Measurements from ENCODE around the gene TECTA. TPM values are rescaled to one million over a fixed set of nuclear protein-coding genes. Genes with fewer than 3 reads are reported as not detected.

Gene TECTA
- polyA plus RNA-seq, 1 donor (not counting 4 experiments of a cell fraction or from before 2014, with no cell fraction given): 0.17 TPM

DNA sequence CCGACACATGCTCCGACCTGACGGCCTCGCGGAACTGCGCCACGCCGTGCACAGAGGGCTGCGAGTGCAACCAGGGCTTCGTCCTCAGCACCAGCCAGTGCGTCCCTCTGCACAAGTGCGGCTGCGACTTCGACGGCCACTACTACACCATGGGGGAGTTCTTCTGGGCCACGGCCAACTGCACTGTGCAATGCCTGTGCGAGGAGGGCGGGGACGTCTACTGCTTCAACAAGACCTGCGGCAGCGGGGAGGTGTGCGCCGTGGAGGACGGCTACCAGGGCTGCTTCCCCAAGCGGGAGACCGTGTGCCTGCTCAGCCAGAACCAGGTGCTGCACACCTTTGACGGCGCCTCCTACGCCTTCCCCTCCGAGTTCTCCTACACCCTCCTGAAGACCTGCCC, 26.8 kb downstream of the TECTA start:
- Histone ChIP-seq H3K27me3 (ENCODE audit: control insufficient read depth, extremely low read depth, insufficient read depth, low read length) (no peaks in the 10 kb centered on the region), H3K79me2 (ENCODE audit: control insufficient read depth, insufficient read depth, low read length) (no peaks in the 10 kb centered on the region), H3K27ac (ENCODE audit: control insufficient read depth, insufficient read depth, low read length) (no peak overlapping the region), H2AFZ (ENCODE audit: control insufficient read depth, low read length) (no peak overlapping the region), H4K20me1 (ENCODE audit: control insufficient read depth, extremely low read depth, insufficient read depth, low read length) (no peaks in the 10 kb centered on the region), H3K9ac (ENCODE audit: control insufficient read depth, extremely low read depth, insufficient read depth, low read length) (no peak overlapping the region), H3K36me3 (ENCODE audit: control insufficient read depth in 2 of 2, extremely low read depth in 1 of 2, insufficient read depth in 2 of 2, low read length in 2 of 2) (no peaks in the 10 kb centered on the region), H3K9me3 (ENCODE audit: control insufficient read depth, low read depth, low read length) (no peaks in the 10 kb centered on the region), H3K4me1 (ENCODE audit: control insufficient read depth, extremely low read depth, insufficient read depth, low read length) (no peaks in the 10 kb centered on the region), H3K4me2 (ENCODE audit: control insufficient read depth, extremely low read depth, insufficient read depth, low read depth, low read length) (no peak overlapping the region), H3K4me3 (ENCODE audit: control insufficient read depth in 2 of 3, extremely low read depth in 1 of 3, insufficient read depth in 2 of 3, low read depth in 1 of 3, low read length in 3 of 3) (no peak overlapping the region), H3K9me1 (ENCODE audit: control insufficient read depth, extremely low read depth, insufficient read depth, low read length) (no peaks in the 10 kb centered on the region)
- FAIRE-seq (no peak), DNase-seq (ENCODE audit: low read depth, low spot score) (no peak)
- dilution Hi-C loops (cut with MboI; ENCODE audit: extremely low pct_ligation_motif_present, low sequenced_read_pairs): no loop called here
- TF ChIP-seq EZH2 (IDR thresholded peaks at IDR 0.05; ENCODE audit: low read length): no peak
- TF ChIP-seq, protein P1, sequence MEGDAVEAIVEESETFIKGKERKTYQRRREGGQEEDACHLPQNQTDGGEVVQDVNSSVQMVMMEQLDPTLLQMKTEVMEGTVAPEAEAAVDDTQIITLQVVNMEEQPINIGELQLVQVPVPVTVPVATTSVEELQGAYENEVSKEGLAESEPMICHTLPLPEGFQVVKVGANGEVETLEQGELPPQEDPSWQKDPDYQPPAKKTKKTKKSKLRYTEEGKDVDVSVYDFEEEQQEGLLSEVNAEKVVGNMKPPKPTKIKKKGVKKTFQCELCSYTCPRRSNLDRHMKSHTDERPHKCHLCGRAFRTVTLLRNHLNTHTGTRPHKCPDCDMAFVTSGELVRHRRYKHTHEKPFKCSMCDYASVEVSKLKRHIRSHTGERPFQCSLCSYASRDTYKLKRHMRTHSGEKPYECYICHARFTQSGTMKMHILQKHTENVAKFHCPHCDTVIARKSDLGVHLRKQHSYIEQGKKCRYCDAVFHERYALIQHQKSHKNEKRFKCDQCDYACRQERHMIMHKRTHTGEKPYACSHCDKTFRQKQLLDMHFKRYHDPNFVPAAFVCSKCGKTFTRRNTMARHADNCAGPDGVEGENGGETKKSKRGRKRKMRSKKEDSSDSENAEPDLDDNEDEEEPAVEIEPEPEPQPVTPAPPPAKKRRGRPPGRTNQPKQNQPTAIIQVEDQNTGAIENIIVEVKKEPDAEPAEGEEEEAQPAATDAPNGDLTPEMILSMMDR (optimal IDR thresholded peaks at IDR 0.05 in 1 of 3, IDR thresholded peaks at IDR 0.05 in 1 of 3, conservative IDR thresholded peaks at IDR 0.05 in 1 of 3; ENCODE audit: extremely low read depth in 1 of 3, insufficient read depth in 2 of 3, low read length in 3 of 3): no peak

DNA sequence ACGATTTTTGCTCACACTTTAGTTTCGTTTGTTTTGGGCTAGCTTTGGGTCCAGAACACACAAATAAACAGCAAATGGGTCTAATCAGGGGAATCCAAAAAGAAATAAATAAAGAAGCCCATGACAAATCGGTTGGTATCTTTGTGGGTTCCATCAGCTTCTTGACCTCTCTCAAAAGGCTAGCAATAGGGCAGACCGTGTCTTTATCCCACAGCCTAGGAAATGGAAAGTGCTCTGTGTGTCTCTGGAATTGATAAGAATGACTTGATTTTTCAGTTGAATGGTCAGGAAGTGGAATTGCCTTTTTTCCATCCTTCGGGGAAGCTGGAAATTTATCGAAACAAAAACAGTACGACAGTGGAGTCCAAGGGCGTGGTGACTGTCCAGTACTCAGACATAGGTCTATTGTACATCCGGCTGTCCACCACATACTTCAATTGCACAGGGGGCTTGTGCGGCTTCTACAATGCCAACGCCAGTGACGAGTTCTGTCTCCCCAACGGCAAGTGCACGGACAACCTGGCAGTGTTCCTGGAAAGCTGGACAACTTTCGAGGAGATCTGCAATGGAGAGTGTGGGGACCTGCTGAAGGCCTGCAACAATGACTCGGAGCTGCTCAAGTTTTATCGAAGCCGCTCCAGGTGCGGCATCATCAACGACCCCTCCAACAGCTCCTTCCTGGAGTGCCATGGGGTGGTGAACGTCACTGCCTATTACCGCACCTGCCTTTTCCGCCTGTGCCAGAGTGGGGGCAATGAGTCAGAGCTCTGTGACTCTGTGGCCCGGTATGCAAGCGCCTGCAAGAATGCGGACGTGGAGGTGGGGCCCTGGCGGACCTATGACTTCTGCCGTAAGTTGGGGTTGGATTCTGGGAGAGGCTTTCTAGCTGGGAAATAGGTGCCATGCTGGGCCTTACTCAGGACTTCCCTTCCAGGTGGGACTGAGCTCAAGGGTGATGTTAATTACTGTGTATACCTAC, 28.6 kb downstream of the TECTA start:
- dilution Hi-C loops (cut with MboI; ENCODE audit: extremely low pct_ligation_motif_present, low sequenced_read_pairs): no loop called here
- Histone ChIP-seq H3K27ac (ENCODE audit: control insufficient read depth, insufficient read depth, low read length) (no peak overlapping the region), H3K36me3 (ENCODE audit: control insufficient read depth in 2 of 2, extremely low read depth in 1 of 2, insufficient read depth in 2 of 2, low read length in 2 of 2) (no peaks in the 10 kb centered on the region), H3K4me1 (ENCODE audit: control insufficient read depth, extremely low read depth, insufficient read depth, low read length) (no peaks in the 10 kb centered on the region), H3K79me2 (ENCODE audit: control insufficient read depth, insufficient read depth, low read length) (no peaks in the 10 kb centered on the region), H4K20me1 (ENCODE audit: control insufficient read depth, extremely low read depth, insufficient read depth, low read length) (no peaks in the 10 kb centered on the region), H3K9me3 (ENCODE audit: control insufficient read depth, low read depth, low read length) (no peaks in the 10 kb centered on the region), H3K4me3 (ENCODE audit: control insufficient read depth in 2 of 3, extremely low read depth in 1 of 3, insufficient read depth in 2 of 3, low read depth in 1 of 3, low read length in 3 of 3) (no peak overlapping the region), H3K4me2 (ENCODE audit: control insufficient read depth, extremely low read depth, insufficient read depth, low read depth, low read length) (no peak overlapping the region), H3K27me3 (ENCODE audit: control insufficient read depth, extremely low read depth, insufficient read depth, low read length) (no peaks in the 10 kb centered on the region), H2AFZ (ENCODE audit: control insufficient read depth, low read length) (no peak overlapping the region), H3K9me1 (ENCODE audit: control insufficient read depth, extremely low read depth, insufficient read depth, low read length) (no peaks in the 10 kb centered on the region), H3K9ac (ENCODE audit: control insufficient read depth, extremely low read depth, insufficient read depth, low read length) (no peak overlapping the region)
- TF ChIP-seq EZH2 (IDR thresholded peaks at IDR 0.05; ENCODE audit: low read length): no peak
- TF ChIP-seq, protein P1 (optimal IDR thresholded peaks at IDR 0.05 in 1 of 3, IDR thresholded peaks at IDR 0.05 in 1 of 3, conservative IDR thresholded peaks at IDR 0.05 in 1 of 3; ENCODE audit: extremely low read depth in 1 of 3, insufficient read depth in 2 of 3, low read length in 3 of 3): no peak
- no peak for DNase-seq (ENCODE audit: low read depth, low spot score)
- no peak for FAIRE-seq
